ENCODE results near the gene AARS1.
"Not testable (repeated sequence)": the region's sequence is repeated elsewhere in the genome, so short reads cannot be mapped to it uniquely, and the experiment has no call there.

Gene AARS1

GRCh38 chr16:70223971-70224513, 65.3 kb downstream of the AARS1 start:
- H3K27me3 ChIP-seq; H3K4me3 ChIP-seq (ENCODE audit: low read depth, low read length); H3K4me1 ChIP-seq; H3K36me3 ChIP-seq; DNase-seq; H3K9me3 ChIP-seq: not testable (repeated sequence)

- not testable (repeated sequence) for H3K27me3 ChIP-seq; H3K9me3 ChIP-seq; H3K4me3 ChIP-seq (ENCODE audit: low read depth, low read length); H3K4me1 ChIP-seq; H3K36me3 ChIP-seq; DNase-seq
Measured at GRCh38 chr16:70223216-70223615, 66.1 kb downstream of the AARS1 start.

GRCh38 chr16:70222574-70222973, 66.7 kb downstream of the AARS1 start:
- not testable (repeated sequence) for H3K4me3 ChIP-seq (ENCODE audit: low read depth, low read length); DNase-seq; H3K27me3 ChIP-seq; H3K4me1 ChIP-seq; H3K36me3 ChIP-seq; H3K9me3 ChIP-seq

GRCh38 chr16:70218586-70218985, 70.7 kb downstream of the AARS1 start:
- DNase-seq; H3K4me1 ChIP-seq; H3K27me3 ChIP-seq; H3K9me3 ChIP-seq; H3K36me3 ChIP-seq; H3K4me3 ChIP-seq (ENCODE audit: low read depth, low read length): not testable (repeated sequence)

GRCh38 chr16:70206382-70206781, 82.9 kb downstream of the AARS1 start:
- H3K27me3 ChIP-seq; H3K9me3 ChIP-seq; H3K4me1 ChIP-seq; H3K4me3 ChIP-seq (ENCODE audit: low read depth, low read length); H3K36me3 ChIP-seq; DNase-seq: not testable (repeated sequence)

GRCh38 chr16:70204668-70205405, 84.5 kb downstream of the AARS1 start:
- not testable (repeated sequence) for H3K9me3 ChIP-seq; H3K4me1 ChIP-seq; H3K27me3 ChIP-seq; H3K4me3 ChIP-seq (ENCODE audit: low read depth, low read length); DNase-seq; H3K36me3 ChIP-seq

- not testable (repeated sequence) for DNase-seq; H3K27me3 ChIP-seq; H3K36me3 ChIP-seq; H3K9me3 ChIP-seq; H3K4me1 ChIP-seq; H3K4me3 ChIP-seq (ENCODE audit: low read depth, low read length)
Measured at GRCh38 chr16:70204010-70204409, 85.3 kb downstream of the AARS1 start.

- not testable (repeated sequence) for H3K4me3 ChIP-seq (ENCODE audit: low read depth, low read length); H3K36me3 ChIP-seq; H3K9me3 ChIP-seq; H3K4me1 ChIP-seq; DNase-seq; H3K27me3 ChIP-seq
Measured at GRCh38 chr16:70203508-70203907, 85.8 kb downstream of the AARS1 start.

All from BE2C (cell line).